SK-N-MC (cell line): ENCODE measurements around the gene KCNQ4.

Experiments used
- EZH2 ChIP-seq: fragments of 200-600 bp; sonication (generic); IDR thresholded peaks from one replicate; pipeline ENCODE4 v1.6.1; 2017; ENCODE audit warnings: antibody characterized with exemption
- FOXP2 ChIP-seq: optimal IDR thresholded peaks from 2 replicates; pipeline ENCODE3; 2011; ENCODE audit warnings: mild to moderate bottlenecking, moderate library complexity; ENCODE audit not compliant: insufficient read depth; ENCODE audit errors: extremely low read length, control extremely low read depth
- POLR2AphosphoS5 ChIP-seq: IDR thresholded peaks from 2 replicates; pipeline ENCODE4 v1.6.1; 2012; ENCODE audit warnings: mild to moderate bottlenecking, low read depth, low read length, borderline replicate concordance

- TF ChIP-seq EZH2: no peak
- TF ChIP-seq POLR2AphosphoS5: no peak
- TF ChIP-seq FOXP2: no peak
Observed at GRCh38 chr1:40777224-40777970, 6.2 kb upstream of the KCNQ4 start.
